B cell (primary cell): Measurements from ENCODE around the gene FDX1. TPM values are rescaled to one million over a fixed set of nuclear protein-coding genes. Genes with fewer than 3 reads are reported as not detected.

Experiments used
- ATAC-seq: fragments of 200-7000 bp; cut with Tn5 transposase; one replicate; pipeline ENCODE4 v1.10.0; 2021; ENCODE audit warnings: low read depth, mild to moderate bottlenecking, moderate number of reproducible peaks, moderate library complexity
- CTCF ChIA-PET: fragments of 350-600 bp; sonication (Branson Sonifier 250); formaldehyde crosslinking; loops from one replicate; lab custom pipeline; 2021; ENCODE audit warnings: antibody characterized with exemption, inconsistent platforms; lab: Charles Lee
- POLR2A ChIA-PET: fragments of 350-600 bp; sonication (Branson Sonifier 250); formaldehyde crosslinking; loops from one replicate; lab custom pipeline; 2021; ENCODE audit warnings: antibody characterized with exemption; lab: Charles Lee
- DNase-seq: peaks from one replicate; pipeline ENCODE4 v3.0.0; 2013
- H2AFZ ChIP-seq: 2 replicates; pipeline ENCODE4 v1.6.1; 2012; ENCODE audit warnings: mild to moderate bottlenecking, low read depth, low read length; ENCODE audit not compliant: insufficient read depth, poor library complexity, severe bottlenecking
- H3K27ac ChIP-seq, 2 donors: 1 replicate in 1 of 2; 2 replicates in 1 of 2; pipeline ENCODE4 v1.5.1; 2012 to 2013; ENCODE audit warnings: low read length in 2 of 2, mild to moderate bottlenecking in 2 of 2, moderate library complexity in 1 of 2
- H3K27me3 ChIP-seq, 4 experiments: fragments of 200-600 bp in 1 of 4; sonication (generic) in 1 of 4; replicated peaks in 1 of 4; 1 replicate in 2 of 4; 2 replicates in 2 of 4; pipeline versions ENCODE4 v1.6.1 to v1.7.0; 2013 to 2016; ENCODE audit warnings: low read length in 3 of 4, mild to moderate bottlenecking in 2 of 4, mixed read lengths in 1 of 4, moderate library complexity in 1 of 4; ENCODE audit not compliant: insufficient read depth in 4 of 4, control insufficient read depth in 3 of 4; ENCODE audit errors: control extremely low read depth in 1 of 4
- H3K36me3 ChIP-seq, 2 experiments: replicated peaks in 1 of 2; 1 replicate in 1 of 2; 2 replicates in 1 of 2; pipeline versions ENCODE4 v1.6.1 to v1.7.1; 2013; ENCODE audit warnings: low read length in 1 of 2; ENCODE audit not compliant: insufficient read depth in 2 of 2, control insufficient read depth in 1 of 2; ENCODE audit errors: control extremely low read depth in 1 of 2, extremely low read depth in 1 of 2
- H3K4me1 ChIP-seq, 2 donors: fragments of 200-600 bp in 1 of 2; sonication (generic) in 1 of 2; 1 replicate in 1 of 2; 2 replicates in 1 of 2; pipeline versions ENCODE4 v1.5.1 to v1.6.1; 2013 to 2017; ENCODE audit warnings: low read length in 2 of 2; ENCODE audit not compliant: control insufficient read depth in 2 of 2, insufficient read depth in 2 of 2
- H3K4me2 ChIP-seq: replicated peaks from 2 replicates; pipeline ENCODE3; 2012; ENCODE audit warnings: mild to moderate bottlenecking, low read depth, low read length; ENCODE audit not compliant: poor library complexity, severe bottlenecking
- H3K4me3 ChIP-seq, 5 experiments: fragments of 200-600 bp in 1 of 5; sonication (generic) in 1 of 5; 1 replicate in 3 of 5; 2 replicates in 2 of 5; pipeline versions ENCODE4 v1.5.1 to v1.7.0; 2011 to 2016; ENCODE audit warnings: low read length in 4 of 5, mild to moderate bottlenecking in 4 of 5, low read depth in 2 of 5, control low read depth in 1 of 5, moderate library complexity in 1 of 5; ENCODE audit not compliant: insufficient read depth in 1 of 5; ENCODE audit errors: control extremely low read depth in 1 of 5, extremely low read depth in 1 of 5
- H3K79me2 ChIP-seq: fragments of 200-600 bp; sonication (generic); one replicate; pipeline ENCODE4 v1.6.0; 2016; ENCODE audit warnings: low read length; ENCODE audit not compliant: control insufficient read depth, insufficient read depth
- H3K9ac ChIP-seq: fragments of 200-600 bp; sonication (generic); 2 replicates; pipeline ENCODE4 v1.6.1; 2017; ENCODE audit warnings: mild to moderate bottlenecking, low read length, moderate library complexity
- H3K9me3 ChIP-seq, 3 donors: one replicate each; pipeline versions ENCODE4 v1.6.1 to v1.7.1; 2013; ENCODE audit warnings: low read length in 2 of 3; ENCODE audit not compliant: control insufficient read depth in 2 of 3, insufficient read depth in 1 of 3; ENCODE audit errors: control extremely low read depth in 1 of 3
- H4K20me1 ChIP-seq: 2 replicates; pipeline ENCODE4 v1.6.0; 2012; ENCODE audit warnings: mild to moderate bottlenecking, low read length; ENCODE audit not compliant: insufficient read depth, control insufficient read depth, poor library complexity, severe bottlenecking
- H3K27ac Mint-ChIP-seq: one replicate; pipeline ENCODE4 v1.8.0; 2021; ENCODE audit warnings: mixed read lengths
- H3K27me3 Mint-ChIP-seq: one replicate; pipeline ENCODE4 v1.8.0; 2021; ENCODE audit warnings: mixed read lengths
- H3K4me1 Mint-ChIP-seq: one replicate; pipeline ENCODE4 v1.8.0; 2021; ENCODE audit warnings: mixed read lengths
- H3K4me3 Mint-ChIP-seq: one replicate; pipeline ENCODE4 v1.8.0; 2021; ENCODE audit warnings: mixed read lengths
- H3K9me3 Mint-ChIP-seq: one replicate; pipeline ENCODE4 v1.8.0; 2022; ENCODE audit warnings: mixed read lengths; ENCODE audit not compliant: insufficient read depth
- EZH2 ChIP-seq: IDR thresholded peaks from 2 replicates; pipeline ENCODE4 v1.6.1; 2012; ENCODE audit warnings: borderline replicate concordance, low read depth, mild to moderate bottlenecking, moderate library complexity, low read length; ENCODE audit not compliant: insufficient read depth, poor library complexity, severe bottlenecking
- WGBS: methylation state at CpG from one replicate; pipeline ENCODE4 v1.1.5; 2013; ENCODE audit warnings: missing lambda C conversion rate; ENCODE audit not compliant: insufficient coverage; 5-methylcytosine and 5-hydroxymethylcytosine counted together
- intact Hi-C: fragments of 100-400 bp; cut with micrococcal nuclease; formaldehyde crosslinking; loops from one replicate; pipeline ENCODE4 v1.10.0; 2022
- polyA plus RNA-seq: library from polyadenylated mRNA; depleted of rRNA; stranded (reverse); fragments of >200 nt; gene quantifications from 2 replicates; pipeline ENCODE4 v1.2.3, GENCODE V29; 2012
- total RNA-seq, 2 donors: library from RNA; stranded (reverse); fragments of 120-200 nt in 1 of 2; gene quantifications; 1 replicate in 1 of 2; 2 replicates in 1 of 2; pipeline versions ENCODE4 v1.2.3 to v1.2.4, GENCODE V29; 2013 to 2022
- TF ChIP-seq, protein P1 (sequence below): fragments of 200-600 bp; IDR thresholded peaks from one replicate; pipeline ENCODE4 v1.8.0; 2022; ENCODE audit warnings: antibody characterized with exemption, mild to moderate bottlenecking

The FDX1 gene
- total and polyA plus RNA-seq, 2 donors (not counting 1 experiment from before 2014, with no cell fraction given): 3.5 to 11.2 TPM

GRCh38 chr11:110433393-110434333 lies 3.9 kb downstream of the FDX1 start:
- ATAC-seq (no peak), DNase-seq (peak; percentile 57)
- Mint-ChIP-seq H3K27me3 (no peaks in the 10 kb centered on the region), H3K4me1 (peaks cover 42% of the 10 kb centered on the region), H3K4me3 (no peak overlapping the region), H3K9me3 (no peaks in the 10 kb centered on the region), H3K27ac (no peak overlapping the region)
- Histone ChIP-seq H3K27me3 (no peaks in the 10 kb centered on the region), H3K27ac (no peak overlapping the region), H3K79me2 (peaks cover 75% of the 10 kb centered on the region), H2AFZ (no peak overlapping the region), H3K4me1 (peaks cover 22 to 31% of the 10 kb centered on the region in 2 donors), H3K9ac (no peak overlapping the region), H3K9me3 (no peaks in the 10 kb centered on the region), H3K4me3 (no peak overlapping the region), H3K4me2 (peak overlapping the region; percentile 7), H4K20me1 (peaks cover 48% of the 10 kb centered on the region), H3K36me3 (peaks cover 1 to 8% of the 10 kb centered on the region in 2 experiments)
- WGBS: 86% methylated on average over 1 of the region's 5 CpGs
- intact Hi-C loops: loop anchor here (1.0 to 10.0 kb wide), 6 partner anchors 57 to 1791 kb away; partner anchors contain the start of genes ARHGAP20 and PTS
- POLR2A ChIA-PET: no interaction called here
- TF ChIP-seq, protein P1, sequence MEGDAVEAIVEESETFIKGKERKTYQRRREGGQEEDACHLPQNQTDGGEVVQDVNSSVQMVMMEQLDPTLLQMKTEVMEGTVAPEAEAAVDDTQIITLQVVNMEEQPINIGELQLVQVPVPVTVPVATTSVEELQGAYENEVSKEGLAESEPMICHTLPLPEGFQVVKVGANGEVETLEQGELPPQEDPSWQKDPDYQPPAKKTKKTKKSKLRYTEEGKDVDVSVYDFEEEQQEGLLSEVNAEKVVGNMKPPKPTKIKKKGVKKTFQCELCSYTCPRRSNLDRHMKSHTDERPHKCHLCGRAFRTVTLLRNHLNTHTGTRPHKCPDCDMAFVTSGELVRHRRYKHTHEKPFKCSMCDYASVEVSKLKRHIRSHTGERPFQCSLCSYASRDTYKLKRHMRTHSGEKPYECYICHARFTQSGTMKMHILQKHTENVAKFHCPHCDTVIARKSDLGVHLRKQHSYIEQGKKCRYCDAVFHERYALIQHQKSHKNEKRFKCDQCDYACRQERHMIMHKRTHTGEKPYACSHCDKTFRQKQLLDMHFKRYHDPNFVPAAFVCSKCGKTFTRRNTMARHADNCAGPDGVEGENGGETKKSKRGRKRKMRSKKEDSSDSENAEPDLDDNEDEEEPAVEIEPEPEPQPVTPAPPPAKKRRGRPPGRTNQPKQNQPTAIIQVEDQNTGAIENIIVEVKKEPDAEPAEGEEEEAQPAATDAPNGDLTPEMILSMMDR: peak; percentile 89
- no peak for TF ChIP-seq EZH2
- CTCF ChIA-PET: interaction anchor here (0.6 to 9.8 kb wide), 19 partner anchors 8 to 1947 kb away, joined by 3 to 172 read pairs (median 5); no protein-coding TSS in a partner anchor
